ENCODE measurements around the gene AMER2. TPM values are rescaled to one million over a fixed set of nuclear protein-coding genes. Genes with fewer than 3 reads are reported as not detected.

The AMER2 gene
- total RNA-seq, 1 donor: not detected

DNA sequence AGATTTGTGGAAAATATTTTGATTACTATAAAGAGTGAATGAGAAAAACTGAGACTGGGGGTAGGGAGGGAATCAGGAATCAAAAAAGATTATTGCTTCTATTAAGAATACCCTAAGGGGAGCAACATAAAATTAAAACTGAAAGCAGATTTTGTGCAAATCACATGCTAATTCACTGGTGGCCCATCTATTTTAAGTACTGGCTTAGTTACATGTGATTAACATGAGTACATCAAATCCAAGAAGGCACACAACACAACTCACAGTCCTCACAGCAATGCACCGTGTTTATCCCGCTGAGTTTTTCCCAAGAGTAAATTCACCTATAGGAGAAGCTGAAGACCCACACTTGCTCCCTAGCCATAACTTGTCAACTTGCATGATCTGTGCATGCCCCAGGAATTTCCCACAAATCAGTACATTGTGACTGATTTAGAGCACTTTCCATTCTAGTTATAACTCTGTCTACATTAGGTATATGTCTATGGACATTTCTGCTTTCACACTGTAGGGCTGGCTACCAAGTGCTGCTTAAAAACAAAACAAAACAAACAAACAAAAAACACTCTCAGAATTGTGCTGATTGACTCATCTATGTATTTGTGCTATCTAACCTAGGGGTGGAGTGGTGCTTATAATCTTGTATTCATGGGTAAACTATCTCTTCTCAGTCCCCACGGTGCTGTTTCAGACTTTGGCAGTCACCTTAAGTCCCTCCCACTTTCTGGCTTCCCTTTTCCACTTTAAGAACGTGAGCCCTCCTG, 24.3 kb downstream of the AMER2 start:
- no peak overlapping the region for H3K4me3 ChIP-seq (ENCODE audit: low read depth, low read length)
- no peak for DNase-seq (ENCODE audit: low read depth)
- TF ChIP-seq, protein P1, sequence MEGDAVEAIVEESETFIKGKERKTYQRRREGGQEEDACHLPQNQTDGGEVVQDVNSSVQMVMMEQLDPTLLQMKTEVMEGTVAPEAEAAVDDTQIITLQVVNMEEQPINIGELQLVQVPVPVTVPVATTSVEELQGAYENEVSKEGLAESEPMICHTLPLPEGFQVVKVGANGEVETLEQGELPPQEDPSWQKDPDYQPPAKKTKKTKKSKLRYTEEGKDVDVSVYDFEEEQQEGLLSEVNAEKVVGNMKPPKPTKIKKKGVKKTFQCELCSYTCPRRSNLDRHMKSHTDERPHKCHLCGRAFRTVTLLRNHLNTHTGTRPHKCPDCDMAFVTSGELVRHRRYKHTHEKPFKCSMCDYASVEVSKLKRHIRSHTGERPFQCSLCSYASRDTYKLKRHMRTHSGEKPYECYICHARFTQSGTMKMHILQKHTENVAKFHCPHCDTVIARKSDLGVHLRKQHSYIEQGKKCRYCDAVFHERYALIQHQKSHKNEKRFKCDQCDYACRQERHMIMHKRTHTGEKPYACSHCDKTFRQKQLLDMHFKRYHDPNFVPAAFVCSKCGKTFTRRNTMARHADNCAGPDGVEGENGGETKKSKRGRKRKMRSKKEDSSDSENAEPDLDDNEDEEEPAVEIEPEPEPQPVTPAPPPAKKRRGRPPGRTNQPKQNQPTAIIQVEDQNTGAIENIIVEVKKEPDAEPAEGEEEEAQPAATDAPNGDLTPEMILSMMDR (IDR thresholded peaks at IDR 0.05; ENCODE audit: insufficient read depth, low read depth, low read length): no peak

DNA sequence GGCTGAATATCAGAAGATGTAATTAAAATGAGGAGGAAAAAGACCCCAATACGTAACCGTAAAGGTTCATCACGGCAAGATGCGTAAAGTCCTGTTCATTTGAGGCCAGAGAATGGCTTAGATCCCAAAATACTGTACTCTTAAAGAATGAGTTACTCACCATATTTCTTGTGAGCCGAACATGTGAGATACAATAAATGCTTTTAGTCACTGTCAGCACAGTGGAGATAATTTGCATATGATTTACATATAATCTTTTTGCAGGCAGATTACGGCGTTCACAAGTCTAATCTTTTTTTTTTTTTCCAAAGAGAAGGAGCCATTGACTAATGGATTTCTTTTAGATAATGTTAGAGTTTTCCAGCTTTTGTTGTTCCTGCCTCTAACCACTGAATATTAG, 28.4 kb downstream of the AMER2 start:
- H3K4me3 ChIP-seq (ENCODE audit: low read depth, low read length): no peak overlapping the region
- TF ChIP-seq, protein P1 (IDR thresholded peaks at IDR 0.05; ENCODE audit: insufficient read depth, low read depth, low read length): no peak
- no peak for DNase-seq (ENCODE audit: low read depth)

DNA sequence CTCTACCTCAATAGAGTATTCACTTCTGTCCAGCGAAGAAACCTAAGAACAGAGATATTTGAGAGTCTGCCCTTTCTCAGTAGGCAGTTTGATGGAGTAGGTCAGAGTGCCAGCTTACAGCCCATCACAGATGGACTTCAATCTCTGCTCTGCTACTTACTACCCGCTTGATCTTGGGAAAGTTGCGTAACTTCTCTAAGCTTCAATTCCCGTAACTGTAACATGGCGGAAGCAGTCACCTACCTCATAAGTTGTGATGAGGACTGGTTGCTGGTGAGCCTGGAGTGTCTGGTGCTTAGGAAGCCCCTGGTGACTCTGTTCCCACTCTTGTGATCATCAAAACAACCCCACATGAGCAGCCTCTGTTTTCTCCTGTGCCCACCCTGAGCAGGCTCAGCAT, 31.0 kb downstream of the AMER2 start:
- TF ChIP-seq, protein P1 (IDR thresholded peaks at IDR 0.05; ENCODE audit: insufficient read depth, low read depth, low read length): no peak
- H3K4me3 ChIP-seq (ENCODE audit: low read depth, low read length): no peak overlapping the region
- no peak for DNase-seq (ENCODE audit: low read depth)

DNA sequence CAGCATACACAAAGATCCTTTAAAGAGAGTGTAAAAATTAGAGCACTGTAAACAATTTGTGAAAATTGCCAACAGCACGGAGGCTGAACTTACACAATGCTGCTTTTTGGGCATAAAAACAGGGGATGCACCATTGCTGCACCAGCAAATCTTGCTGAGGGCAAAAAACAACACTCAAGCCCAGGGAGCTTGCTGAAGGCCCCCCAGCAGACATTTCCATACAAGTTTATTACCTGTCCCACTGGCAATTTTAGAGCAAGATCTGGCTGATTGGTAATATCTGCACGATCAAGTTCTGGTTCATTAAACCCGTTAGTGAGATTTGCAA, 34.3 kb downstream of the AMER2 start:
- H3K4me3 ChIP-seq (ENCODE audit: low read depth, low read length): no peak overlapping the region
- no peak for DNase-seq (ENCODE audit: low read depth)
- TF ChIP-seq, protein P1 (IDR thresholded peaks at IDR 0.05; ENCODE audit: insufficient read depth, low read depth, low read length): no peak

DNA sequence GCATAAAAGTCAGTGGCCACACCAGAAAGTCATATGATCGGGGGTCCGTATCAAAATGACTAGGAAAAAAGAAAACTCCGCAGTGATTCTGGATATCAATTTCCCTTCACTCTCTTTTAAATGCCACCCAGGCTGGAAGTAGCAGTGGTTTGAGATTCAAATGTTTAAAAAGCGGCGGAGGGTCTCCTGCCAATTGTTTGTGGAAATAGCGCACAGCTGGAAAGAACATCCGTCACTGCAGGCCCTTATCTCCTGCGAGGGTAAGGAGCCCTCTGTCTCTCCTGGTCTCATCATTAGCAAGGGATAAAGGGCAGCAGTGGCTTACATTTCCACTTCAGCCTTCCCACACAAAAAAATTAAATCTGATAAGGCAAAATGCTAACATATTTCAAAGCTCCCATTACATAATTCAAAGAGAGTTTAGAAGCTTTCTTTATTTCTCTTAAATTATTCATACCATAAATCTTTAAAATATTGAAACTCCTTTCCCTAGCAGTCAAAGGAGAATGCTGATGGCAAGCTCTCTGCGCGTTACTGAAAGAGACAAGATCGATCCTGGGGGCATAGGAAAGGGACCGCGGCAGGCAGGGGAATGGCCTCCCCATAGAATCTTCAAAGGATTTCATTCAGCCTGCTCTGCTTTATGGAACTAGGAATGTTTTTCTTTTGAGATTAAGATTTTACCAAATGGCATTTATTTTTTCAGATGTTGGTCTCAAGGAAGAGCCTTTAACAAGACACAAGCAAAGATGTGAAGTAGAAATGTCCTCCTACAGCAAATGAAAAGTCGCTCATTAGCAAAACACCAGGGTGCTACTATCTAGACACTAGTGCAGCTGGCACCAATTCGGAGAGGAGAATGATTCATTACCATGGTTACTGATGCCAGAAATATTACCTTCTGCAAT, 35.0 kb downstream of the AMER2 start:
- H3K4me3 ChIP-seq (ENCODE audit: low read depth, low read length): no peak overlapping the region
- no peak for DNase-seq (ENCODE audit: low read depth)
- TF ChIP-seq, protein P1 (IDR thresholded peaks at IDR 0.05; ENCODE audit: insufficient read depth, low read depth, low read length): no peak

DNA sequence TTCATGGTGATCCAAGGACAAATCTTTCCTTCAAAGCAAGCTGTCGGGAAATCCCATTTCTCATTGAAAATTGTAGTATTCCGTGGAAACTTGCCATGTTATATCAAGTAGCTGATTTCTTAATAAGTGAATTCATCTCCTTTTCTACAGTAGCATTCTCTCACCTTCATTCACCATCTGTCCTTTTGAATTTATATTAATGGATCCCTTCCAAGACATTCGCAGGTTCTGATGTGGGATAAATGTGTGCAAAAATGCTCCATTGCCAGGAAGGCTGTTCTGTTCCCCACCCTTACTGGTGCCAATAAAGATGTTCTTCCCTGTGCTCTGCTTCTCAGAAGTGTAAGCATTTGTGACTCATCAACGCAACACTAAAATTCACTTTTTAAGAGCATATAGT, 36.2 kb downstream of the AMER2 start:
- DNase-seq (ENCODE audit: low read depth): no peak
- TF ChIP-seq, protein P1 (IDR thresholded peaks at IDR 0.05; ENCODE audit: insufficient read depth, low read depth, low read length): no peak

More for the DNA sequence above, 36.2 kb downstream of the AMER2 start:
- no peak overlapping the region for H3K4me3 ChIP-seq (ENCODE audit: low read depth, low read length)

Measured in fibroblast of villous mesenchyme (primary cell).